NCI-H1048 (cell line): Measurements from ENCODE around the gene CCNQ.

Experiments used
- DNase-seq: peaks from one replicate; lab custom pipeline; 2025; lab: John Stamatoyannopoulos, UW

CCNQ gene

DNA sequence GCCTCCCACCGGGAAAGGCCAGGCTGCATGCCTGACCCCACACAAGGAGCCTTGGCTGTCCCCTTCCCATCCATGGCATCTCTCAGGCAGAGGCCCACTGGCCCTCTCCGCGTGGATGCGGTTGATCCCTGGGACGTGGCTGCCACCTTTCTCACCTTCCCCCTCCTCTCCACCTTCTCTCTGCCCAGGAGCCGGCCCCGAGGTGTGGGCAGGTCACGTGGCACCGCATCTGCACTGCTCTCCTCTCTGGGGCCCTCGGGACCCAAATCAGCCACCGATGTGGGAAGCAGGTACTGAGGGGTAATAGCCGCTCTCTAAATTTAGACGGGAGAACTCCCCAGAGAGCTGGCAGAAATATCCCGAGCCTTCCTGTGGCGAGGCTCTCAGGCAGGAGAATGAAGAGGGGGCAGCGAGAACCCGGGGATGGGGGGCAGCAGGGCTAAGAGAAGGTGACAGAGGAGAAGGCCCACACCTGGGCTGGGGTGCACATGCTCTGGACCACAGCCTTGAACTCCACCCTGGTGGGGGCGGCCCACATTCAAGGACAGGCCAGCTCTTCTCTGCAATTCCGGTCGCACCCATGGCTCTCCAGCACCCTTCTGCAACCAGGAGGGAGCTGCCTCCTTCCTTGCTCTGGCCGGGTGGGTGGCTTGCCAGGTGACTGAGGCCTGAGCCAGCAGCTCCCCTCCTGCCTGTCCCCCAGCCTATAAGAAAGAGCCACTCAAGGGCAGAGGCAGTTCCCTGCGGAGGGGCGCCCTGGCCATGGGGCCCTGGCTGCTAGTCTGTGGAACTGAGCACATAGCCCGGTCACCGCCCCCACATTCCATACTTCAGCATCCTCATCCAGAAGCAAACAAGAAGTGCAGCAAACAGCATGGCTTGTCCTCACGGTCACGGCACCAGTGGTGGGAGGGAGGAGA, 38.4 kb upstream of the CCNQ start:
- no peak for DNase-seq

DNA sequence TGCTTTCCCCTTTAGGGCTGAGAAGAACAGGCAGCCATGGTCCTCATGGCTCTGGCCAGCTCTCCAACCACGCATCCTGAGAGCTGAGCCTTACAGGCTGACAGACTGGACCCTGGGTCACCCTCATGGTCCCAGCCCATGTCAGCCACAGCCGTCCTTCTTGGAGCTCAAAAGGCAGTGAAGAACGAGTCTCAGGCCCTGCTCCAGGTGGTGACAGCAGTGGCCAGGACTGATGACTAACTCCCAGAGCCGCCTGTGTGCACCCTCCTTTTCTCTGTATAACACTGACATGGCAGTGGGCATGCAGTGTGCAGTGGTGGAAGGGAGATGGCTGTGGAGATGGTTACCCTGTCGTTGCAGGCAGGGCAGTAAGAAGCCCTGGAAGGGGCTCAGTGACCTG, 37.8 kb upstream of the CCNQ start:
- no peak for DNase-seq

DNA sequence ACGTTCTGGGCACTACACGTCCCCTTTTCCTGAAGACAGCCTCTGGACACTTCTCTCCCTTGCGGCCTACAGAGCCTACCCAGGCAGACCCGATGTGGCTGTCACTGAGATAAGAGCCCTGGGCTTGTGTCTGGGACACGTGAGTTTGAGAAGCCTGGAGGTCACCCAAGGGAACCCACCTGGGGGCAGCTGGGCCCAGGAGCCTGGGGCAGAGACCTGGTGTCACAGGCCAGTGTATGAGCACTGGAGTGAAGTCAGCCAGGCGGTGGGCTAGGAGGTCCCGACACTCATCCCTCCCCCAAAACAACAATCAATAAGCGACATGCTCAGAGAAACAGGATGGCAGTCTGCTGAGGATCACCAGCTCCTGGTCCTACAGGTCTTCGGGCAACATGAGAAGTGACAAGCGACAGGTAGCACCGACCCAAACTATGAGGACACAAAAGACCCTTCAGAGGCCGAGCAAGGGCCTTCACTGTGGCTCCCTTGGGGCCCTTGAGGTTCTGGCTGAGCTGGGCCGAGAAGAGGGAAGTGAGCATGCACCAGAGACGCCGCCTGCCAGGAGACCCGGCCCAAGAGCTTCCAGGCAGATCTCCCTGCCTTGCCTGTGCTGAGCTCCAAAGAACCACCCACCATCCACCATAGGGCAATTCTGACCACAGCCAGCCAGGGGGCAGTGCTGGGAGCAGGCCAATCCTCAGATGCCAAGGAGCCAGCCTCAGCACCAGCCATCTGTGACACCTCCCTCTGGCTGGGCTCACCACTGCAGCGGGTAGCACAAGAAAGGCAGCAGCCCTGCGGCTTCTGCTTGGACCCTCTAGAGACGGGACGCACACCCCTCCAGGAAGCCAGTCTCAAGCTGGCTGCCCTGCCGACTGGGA, 37.1 kb upstream of the CCNQ start:
- no peak for DNase-seq

- no peak for DNase-seq
Measured at GRCh38 chrX:153635388-153635787, 36.4 kb upstream of the CCNQ start.

- DNase-seq: no peak
Measured at GRCh38 chrX:153634832-153635231, 35.9 kb upstream of the CCNQ start.

GRCh38 chrX:153634236-153634635, 35.3 kb upstream of the CCNQ start:
- DNase-seq: no peak

GRCh38 chrX:153633607-153634180, 34.8 kb upstream of the CCNQ start:
- DNase-seq: no peak

DNA sequence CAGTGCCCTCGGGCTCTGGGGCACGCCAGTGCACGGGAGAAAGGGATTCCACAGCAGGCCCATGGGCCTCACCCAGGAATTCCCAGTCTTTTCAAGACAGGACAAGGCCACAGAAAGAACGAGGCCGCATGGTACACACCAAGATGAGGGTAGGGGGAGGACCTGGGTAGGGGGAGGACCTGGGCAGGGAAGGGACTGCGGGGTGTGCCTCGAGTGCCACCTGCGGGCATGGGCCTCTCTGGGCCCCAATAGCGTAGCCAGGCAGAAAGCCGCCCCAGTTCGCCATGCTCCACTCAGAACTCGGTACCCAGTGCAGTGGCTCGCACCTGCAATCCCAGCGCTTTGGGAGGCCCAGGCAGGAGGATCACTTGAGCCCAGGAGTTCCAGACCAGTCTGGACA, 34.1 kb upstream of the CCNQ start:
- no peak for DNase-seq

- DNase-seq: no peak
Measured at GRCh38 chrX:153632595-153632946, 33.6 kb upstream of the CCNQ start.

DNA sequence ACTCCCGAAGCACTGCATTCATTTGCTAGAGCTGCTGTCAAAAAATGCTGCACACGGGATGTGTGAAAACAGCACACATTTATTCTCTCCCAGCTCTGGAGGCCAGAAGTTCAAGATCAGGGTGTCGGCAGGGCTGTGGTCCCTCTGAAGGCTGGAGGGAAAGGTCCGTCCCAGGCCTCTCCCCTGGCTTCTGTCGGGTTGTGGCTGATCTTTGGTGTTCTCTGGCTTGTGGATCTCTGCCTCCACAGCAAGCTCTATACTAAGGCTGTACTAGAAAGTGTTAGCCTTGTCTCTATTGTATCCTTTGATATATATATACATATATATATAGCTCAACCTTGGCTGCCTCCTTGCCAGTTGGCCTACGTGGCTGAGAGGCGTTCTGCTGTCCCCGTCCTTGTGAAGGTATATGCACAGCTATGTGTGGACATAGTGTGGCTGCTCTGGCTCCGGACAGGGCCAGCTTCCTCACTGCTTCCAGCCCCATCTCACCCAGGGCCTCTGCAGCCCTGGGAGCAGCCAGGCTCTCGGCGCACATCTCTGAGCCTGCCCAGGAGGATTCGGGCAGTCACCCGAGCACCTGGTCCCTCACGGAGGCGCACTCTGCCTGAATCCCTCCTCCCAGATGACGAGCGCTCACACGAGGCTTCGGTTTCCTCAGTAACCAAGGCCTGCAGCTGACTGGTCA, 33.1 kb upstream of the CCNQ start:
- DNase-seq: no peak

- no peak for DNase-seq
Measured at GRCh38 chrX:153631346-153631745, 32.4 kb upstream of the CCNQ start.

DNA sequence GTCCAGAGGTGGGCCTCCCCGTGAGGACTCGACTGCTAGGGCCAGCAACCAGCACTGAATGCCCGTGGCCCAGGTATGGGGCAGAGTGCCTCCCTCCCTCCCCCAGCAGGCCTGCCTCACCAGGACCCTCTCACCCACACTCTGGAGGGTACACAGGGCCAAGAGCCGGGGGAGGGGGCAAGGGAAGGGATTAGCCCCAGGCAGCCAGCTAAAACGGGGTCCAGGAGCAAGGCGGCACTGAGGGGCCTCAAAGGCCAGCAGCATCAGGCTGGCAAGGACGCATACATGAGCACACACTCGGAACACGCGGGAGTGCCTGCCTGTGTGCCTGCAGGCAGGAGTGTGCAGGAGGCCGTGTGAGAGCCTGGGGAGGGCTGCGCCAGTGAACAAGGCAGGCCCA, 29.7 kb upstream of the CCNQ start:
- no peak for DNase-seq

DNA sequence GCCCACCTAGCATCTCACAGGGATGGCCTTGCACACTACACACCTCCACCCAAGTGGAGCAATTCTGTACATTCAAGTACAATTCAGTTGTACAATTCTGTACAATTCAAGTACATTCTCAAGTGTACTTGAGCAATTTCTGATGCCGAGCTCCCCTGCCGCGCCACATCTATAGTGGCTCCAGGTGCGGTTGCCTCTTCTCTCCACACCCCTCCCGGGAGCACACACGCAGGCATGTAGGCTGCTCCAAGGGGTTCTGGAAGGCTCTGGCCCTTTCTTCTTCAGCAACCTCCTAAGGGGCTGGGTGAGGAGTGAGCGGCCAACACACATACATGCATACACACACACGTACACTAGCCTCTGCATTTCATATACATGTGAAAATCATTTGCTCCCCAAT, 29.2 kb upstream of the CCNQ start:
- DNase-seq: no peak

- no peak for DNase-seq
Measured at GRCh38 chrX:153627675-153628111, 28.8 kb upstream of the CCNQ start.

DNA sequence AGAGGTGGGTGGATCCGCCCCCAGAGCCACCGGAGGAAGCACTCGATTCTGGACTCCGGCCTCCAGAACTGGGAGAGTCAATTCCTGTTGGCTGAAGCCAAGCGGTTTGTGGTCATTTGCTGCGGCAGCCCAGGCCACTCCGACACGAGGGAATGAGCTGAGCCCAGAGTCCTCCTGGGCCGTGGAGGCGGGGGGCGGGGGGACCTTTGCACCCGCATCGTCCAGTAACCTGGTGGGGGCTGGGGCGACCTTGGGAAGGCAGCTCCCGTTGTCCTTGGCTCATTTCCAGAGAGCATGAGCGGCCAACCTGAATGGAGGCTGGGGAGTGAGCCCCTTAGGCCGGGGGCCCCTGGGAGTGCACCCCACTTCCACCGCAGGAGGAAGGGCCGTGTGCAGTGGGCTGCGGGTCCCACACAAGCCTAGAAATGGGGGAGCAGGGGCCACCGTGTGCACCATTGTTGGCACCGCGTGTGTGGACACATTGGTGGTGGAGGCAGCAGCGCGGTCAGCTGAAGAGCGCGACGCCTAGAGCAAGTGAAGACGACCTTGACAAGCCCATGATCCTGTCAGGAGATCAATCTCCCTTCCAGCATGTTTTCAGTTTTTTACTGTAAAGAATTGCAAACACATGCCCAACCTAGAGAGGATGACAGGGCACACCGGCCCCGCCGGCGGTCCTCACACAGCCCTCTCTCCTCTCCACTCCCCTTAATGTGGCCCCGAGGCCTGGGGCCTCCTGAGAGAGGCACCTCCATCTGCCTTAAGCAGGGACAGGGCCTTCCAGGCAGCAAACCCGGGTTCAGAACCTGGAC, 28.1 kb upstream of the CCNQ start:
- no peak for DNase-seq

DNA sequence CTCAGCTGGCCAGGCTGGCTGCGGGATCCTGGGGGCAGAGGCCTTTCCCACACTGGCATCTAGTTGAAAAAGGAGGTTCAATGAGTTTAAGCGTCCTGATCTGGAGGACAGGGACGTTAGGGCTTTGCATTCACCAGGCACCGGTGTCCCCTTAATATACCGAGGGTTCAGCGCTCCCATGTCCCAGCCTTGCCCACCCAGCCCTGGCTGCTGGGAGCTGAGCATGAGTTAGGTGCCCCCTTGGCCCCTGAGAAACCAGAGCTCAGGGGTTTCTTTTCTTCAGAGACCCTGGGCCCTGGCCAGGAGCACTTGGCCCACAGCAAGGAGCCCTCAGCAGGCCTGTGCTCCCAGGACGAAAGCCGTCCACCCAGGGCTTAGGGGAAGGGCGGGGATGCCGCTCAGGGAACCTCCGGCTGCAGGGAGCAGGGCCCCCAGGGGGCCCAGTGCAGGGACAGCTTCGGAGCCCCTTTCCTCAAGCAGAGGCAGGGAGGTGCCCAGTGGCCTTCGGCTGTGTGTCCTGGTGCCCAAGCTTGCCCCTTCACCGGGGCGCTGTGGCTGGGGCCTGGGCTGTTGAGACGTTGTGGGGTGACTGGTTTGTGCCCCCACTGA, 27.2 kb upstream of the CCNQ start:
- DNase-seq: no peak

- DNase-seq: no peak
Measured at GRCh38 chrX:153625271-153626024, 26.5 kb upstream of the CCNQ start.

- DNase-seq: no peak
Measured at GRCh38 chrX:153624196-153625091, 25.5 kb upstream of the CCNQ start.
